ENCODE measurements around the gene PRRX2. TPM values are rescaled to one million over a fixed set of nuclear protein-coding genes. Genes with fewer than 3 reads are reported as not detected.

PRRX2 gene
- total and polyA plus RNA-seq, 4 donors = 0.03 to 0.08 TPM; not detected in 2

DNA sequence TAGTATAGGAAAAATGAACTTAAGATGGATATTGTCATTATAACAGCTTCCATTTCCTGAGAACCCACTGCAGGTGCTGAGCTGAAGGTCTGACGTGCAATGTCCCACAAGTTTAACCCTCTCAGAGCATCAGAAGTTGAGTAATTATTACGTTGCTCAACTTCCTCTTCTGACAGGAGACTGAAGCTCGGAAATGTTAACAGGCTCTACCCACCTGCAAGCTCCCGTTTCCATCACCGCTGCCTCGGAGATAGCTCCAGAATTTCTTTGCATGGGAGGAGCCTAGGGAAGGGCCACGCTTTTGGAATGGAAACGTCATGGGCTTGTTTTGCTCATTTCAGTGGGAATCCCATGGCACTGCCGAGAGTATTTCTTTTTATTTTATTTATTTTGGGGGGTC lies 40.5 kb upstream of the PRRX2 start:
- peak overlapping the region; percentile 36 to 55 for H3K27ac ChIP-seq (ENCODE audit: low read depth in 1 of 2, low read length in 2 of 2)
- no peaks in the 10 kb centered on the region for H3K9me3 ChIP-seq (ENCODE audit: control insufficient read depth in 4 of 4, low read length in 3 of 4)
- WGBS = 34% methylated on average over 9 of the region's 9 CpGs
- peaks cover 9 to 51% (median 29%) of the 10 kb centered on the region in 4 donors for H3K4me1 ChIP-seq (ENCODE audit: control insufficient read depth in 4 of 4, insufficient read depth in 4 of 4, low read length in 3 of 4)
- H3K9ac ChIP-seq (ENCODE audit: low read depth in 1 of 2, low read length in 2 of 2) = no peak overlapping the region
- TF ChIP-seq HNF4A (conservative IDR thresholded peaks at IDR 0.05) = no peak
- TF ChIP-seq SP1 (IDR thresholded peaks at IDR 0.05) = peak; percentile 20
- TF ChIP-seq, protein P1, sequence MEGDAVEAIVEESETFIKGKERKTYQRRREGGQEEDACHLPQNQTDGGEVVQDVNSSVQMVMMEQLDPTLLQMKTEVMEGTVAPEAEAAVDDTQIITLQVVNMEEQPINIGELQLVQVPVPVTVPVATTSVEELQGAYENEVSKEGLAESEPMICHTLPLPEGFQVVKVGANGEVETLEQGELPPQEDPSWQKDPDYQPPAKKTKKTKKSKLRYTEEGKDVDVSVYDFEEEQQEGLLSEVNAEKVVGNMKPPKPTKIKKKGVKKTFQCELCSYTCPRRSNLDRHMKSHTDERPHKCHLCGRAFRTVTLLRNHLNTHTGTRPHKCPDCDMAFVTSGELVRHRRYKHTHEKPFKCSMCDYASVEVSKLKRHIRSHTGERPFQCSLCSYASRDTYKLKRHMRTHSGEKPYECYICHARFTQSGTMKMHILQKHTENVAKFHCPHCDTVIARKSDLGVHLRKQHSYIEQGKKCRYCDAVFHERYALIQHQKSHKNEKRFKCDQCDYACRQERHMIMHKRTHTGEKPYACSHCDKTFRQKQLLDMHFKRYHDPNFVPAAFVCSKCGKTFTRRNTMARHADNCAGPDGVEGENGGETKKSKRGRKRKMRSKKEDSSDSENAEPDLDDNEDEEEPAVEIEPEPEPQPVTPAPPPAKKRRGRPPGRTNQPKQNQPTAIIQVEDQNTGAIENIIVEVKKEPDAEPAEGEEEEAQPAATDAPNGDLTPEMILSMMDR (IDR thresholded peaks at IDR 0.05; ENCODE audit: low read depth, low read length, missing input control) = no peak
- no peak for TF ChIP-seq ATF3 (IDR thresholded peaks at IDR 0.05)
- no peak for TF ChIP-seq MAX (IDR thresholded peaks at IDR 0.05)
- TF ChIP-seq RXRA (IDR thresholded peaks at IDR 0.05) = no peak
- no peak for TF ChIP-seq FOXA2 (IDR thresholded peaks at IDR 0.05)
- peak; percentile 18 to 37 for TF ChIP-seq GABPA (IDR thresholded peaks at IDR 0.05 in 1 of 2, conservative IDR thresholded peaks at IDR 0.05 in 1 of 2)
- TF ChIP-seq TAF1 (conservative IDR thresholded peaks at IDR 0.05) = no peak
- no peak for TF ChIP-seq EGR1 (IDR thresholded peaks at IDR 0.05; ENCODE audit: low read depth in 2 of 2)
- TF ChIP-seq NR2F2 (IDR thresholded peaks at IDR 0.05) = no peak
- TF ChIP-seq RAD21 (IDR thresholded peaks at IDR 0.05) = no peak
- TF ChIP-seq FOXA1 (IDR thresholded peaks at IDR 0.05) = no peak
- TF ChIP-seq ZBTB33 (IDR thresholded peaks at IDR 0.05) = no peak
- no peak overlapping the region for H3K4me3 ChIP-seq (ENCODE audit: low read depth in 1 of 3, low read length in 3 of 3)
- H3K36me3 ChIP-seq (ENCODE audit: control insufficient read depth in 4 of 4, insufficient read depth in 3 of 4, low read depth in 1 of 4, low read length in 3 of 4) = peaks cover 0 to 2% (median 0%) of the 10 kb centered on the region in 4 donors
- no peak for DNase-seq (ENCODE audit: low spot score)
- H3K27me3 ChIP-seq (ENCODE audit: control insufficient read depth in 4 of 4, insufficient read depth in 4 of 4, low read length in 3 of 4) = no peaks in the 10 kb centered on the region

- Histone ChIP-seq H3K9me3 (ENCODE audit: control insufficient read depth in 4 of 4, low read length in 3 of 4) (no peaks in the 10 kb centered on the region), H3K9ac (ENCODE audit: low read depth in 1 of 2, low read length in 2 of 2) (peak within 1 kb of the TSS; percentile 77 to 85), H3K27me3 (ENCODE audit: control insufficient read depth in 4 of 4, insufficient read depth in 4 of 4, low read length in 3 of 4) (no peaks in the 10 kb centered on the region), H3K36me3 (ENCODE audit: control insufficient read depth in 4 of 4, insufficient read depth in 3 of 4, low read depth in 1 of 4, low read length in 3 of 4) (peaks cover 0 to 2% (median 0%) of the 10 kb centered on the region in 4 donors), H3K4me3 (ENCODE audit: low read depth in 1 of 3, low read length in 3 of 3) (peak within 1 kb of the TSS; percentile 66 to 85 (median 80)), H3K4me1 (ENCODE audit: control insufficient read depth in 4 of 4, insufficient read depth in 4 of 4, low read length in 3 of 4) (peaks cover 6 to 42% (median 30%) of the 10 kb centered on the region in 4 donors), H3K27ac (ENCODE audit: low read depth in 1 of 2, low read length in 2 of 2) (peak within 1 kb of the TSS; percentile 91 to 98)
- TF ChIP-seq GABPA (IDR thresholded peaks at IDR 0.05 in 1 of 2, conservative IDR thresholded peaks at IDR 0.05 in 1 of 2) (peak; percentile 72 to 88), REST (IDR thresholded peaks at IDR 0.05) (peak; percentile 75), MAX (IDR thresholded peaks at IDR 0.05) (peak; percentile 71), ATF3 (IDR thresholded peaks at IDR 0.05) (no peak), SP1 (IDR thresholded peaks at IDR 0.05) (peak; percentile 42)
- TF ChIP-seq, protein P1 (IDR thresholded peaks at IDR 0.05; ENCODE audit: low read depth, low read length, missing input control) = no peak
- under 1% methylated on average over 55 of the region's 55 CpGs for WGBS
- peak; percentile 95 for DNase-seq (ENCODE audit: low spot score)
These were observed 39.3 kb upstream of the PRRX2 start, which contains the start of gene NTMT1 for GRCh38 chr9:129626079-129626624. NTMT1 (plus strand) TSS chr9:129626163; CDS start chr9:129632704, 6,541 bp downstream.

Data from liver (tissue), 9 donors.